ENCODE data around the gene ABCB9.
"Not testable (repeated sequence)": the region's sequence is repeated elsewhere in the genome, so short reads cannot be mapped to it uniquely, and the experiment has no call there.

ABCB9 gene

DNA sequence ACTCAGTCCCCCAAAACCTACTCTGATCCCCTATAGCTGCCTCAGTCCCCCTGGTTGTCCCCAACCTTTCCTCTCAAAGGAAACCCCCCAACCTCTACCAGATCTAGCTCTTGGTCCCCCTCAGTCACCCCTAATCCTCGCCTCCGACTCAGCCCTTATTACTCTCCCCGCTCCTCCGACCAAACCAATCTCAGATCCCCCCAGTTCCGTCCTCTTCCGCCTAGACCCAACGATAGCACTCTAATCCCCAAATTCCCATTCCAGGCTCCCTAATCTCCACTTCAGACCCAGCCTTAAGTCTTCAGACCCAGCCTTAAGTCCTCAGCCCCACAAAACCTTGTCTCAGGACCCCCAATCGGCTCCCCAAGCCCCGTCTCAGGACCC, 71.0 kb downstream of the ABCB9 start:
- peak; percentile 42 for DNase-seq (ENCODE audit: low spot score)

DNA sequence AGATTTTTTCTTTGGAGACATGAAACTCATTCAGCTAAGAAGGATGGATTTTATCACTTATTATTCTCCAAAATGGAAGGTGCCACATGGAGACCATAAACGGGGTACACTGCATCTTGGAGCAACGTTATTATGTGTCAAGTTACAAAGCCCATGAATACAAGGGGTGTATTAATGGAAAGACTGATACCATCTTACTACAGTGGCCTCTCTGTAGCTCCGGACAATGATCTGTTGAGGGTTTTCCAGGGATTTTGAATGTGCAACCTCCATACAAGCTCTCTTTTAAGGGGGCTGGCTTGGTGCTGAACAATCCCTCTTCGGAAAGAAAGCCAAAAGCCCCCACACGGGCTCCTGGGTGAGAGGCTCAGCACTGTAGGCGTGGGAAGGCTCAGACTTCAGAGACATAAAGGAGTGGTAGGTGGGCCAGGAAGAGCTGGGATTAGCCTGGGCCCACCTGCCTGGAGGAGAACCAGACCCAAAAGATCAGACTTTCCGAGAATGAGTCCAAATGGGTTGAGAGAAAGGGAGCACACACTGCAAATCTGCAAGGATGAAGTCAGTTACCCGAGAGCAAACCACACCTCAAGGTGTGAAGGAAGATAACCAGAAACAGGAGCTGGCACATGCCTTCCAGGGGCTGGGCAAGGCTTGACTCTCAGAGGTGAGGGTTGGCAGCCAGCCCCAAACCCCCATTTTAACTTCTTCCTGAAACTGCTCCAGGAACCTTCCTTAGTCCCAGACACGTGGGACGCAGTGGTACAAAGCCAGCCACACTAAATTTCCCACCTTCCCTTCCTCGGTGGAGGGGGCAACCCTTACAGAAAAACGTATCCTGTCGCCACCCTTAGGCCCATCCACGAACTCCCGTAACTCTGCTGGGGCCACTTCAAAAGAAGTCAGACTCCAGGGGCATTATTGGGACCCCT, 71.8 kb downstream of the ABCB9 start:
- peak; percentile 71 for DNase-seq (ENCODE audit: low spot score)

DNA sequence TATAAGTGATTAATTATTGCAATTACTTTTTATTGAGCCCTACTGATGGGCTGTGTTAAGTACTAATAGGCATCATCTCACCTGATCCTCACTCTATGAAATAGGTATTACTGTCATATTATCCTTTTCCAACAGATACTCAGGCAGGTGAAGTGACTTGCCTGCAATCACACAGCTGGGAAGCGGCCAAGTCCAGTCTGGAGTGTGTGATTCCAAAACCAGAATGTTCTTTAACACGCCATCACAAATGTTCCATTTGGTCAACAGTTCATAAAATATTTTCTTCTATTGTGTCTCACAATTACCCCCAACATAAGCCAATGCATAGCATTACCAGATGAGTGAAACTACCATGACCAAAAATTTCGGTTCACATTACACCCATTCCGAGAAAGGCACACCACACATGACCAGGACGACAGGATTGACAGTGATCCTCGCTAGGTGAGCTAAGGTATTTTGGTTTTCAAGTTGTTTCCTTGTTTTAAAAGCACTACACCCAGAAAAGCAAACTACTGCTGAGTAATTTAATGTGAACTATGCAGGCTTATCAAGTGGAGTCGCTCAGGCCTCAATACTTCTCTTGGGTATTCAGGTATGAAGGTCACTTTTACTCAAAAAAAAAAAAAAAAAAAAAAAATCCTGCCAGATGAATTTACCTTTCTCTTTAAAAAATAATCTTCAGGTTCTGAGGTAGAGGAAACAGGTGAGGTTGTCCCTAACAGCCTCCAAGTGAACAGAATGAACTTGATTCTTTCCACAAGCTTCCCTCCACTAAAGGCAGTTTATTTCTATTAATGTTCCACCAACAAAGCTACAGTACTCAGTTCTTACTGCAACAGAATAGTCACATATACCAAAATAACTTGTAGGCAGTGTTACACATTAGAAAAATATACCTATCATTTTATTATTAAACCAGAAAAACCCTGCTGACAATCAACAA, 72.8 kb downstream of the ABCB9 start:
- DNase-seq (ENCODE audit: low spot score), result peak; percentile 23

DNA sequence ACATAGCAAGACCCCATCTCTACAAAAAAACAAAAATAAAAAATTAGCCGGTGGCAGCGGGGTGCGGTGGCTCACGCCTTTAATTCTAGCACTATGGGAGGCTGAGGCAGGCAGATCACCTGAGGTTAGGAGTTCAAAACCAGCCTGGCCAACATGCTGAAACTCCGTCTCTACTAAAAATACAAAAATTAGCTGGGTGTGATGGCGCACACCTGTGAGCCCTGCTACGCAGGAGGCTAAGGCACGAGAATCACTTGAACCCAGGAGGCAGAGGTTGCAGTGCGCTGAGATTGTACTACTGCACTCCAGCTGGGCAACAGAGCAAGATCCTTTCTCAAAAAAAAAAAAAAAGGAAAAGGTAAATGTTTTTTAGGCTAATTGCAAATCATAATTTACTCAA, 73.5 kb downstream of the ABCB9 start:
- not testable (repeated sequence) for DNase-seq (ENCODE audit: low spot score)

DNA sequence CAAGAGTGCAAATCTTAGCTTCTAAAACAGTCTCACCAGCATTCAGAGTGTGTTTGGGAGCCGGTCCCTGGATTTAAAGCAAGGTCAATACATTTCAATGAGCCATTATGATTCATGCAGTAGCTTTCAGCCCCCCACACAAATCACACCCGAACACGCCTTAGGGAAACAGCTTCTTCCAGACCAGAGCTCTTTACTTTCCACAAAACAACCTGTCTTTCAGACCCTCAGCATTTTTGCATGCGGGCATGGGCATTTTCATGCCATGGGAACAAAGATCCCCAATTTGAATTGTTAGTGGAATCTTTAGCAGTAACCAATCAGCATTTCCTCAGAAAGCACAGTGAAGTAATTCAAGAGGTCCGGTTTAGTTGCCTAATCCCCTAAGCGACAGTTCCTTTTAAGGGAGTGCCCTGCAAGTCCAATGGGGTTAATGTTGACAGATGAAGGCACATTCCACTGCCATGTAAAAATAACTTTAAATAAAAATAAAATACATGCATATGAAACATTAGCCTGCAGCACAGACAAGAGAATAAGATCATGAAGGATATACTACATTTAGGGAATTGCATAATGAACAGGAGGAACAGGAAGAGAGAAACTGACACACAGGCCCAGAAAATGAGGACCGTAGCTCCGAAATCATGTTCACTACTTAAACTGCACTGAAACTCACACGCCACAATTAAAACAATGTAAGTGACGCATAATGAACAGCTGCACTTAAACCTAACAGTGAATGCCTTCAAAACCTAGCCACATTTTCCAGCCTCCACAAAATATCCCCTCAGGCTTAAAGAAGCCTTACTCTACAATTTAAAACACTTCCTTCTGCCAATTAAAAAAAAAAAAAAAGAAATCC, 74.4 kb downstream of the ABCB9 start:
- DNase-seq (ENCODE audit: low spot score), result no peak

DNA sequence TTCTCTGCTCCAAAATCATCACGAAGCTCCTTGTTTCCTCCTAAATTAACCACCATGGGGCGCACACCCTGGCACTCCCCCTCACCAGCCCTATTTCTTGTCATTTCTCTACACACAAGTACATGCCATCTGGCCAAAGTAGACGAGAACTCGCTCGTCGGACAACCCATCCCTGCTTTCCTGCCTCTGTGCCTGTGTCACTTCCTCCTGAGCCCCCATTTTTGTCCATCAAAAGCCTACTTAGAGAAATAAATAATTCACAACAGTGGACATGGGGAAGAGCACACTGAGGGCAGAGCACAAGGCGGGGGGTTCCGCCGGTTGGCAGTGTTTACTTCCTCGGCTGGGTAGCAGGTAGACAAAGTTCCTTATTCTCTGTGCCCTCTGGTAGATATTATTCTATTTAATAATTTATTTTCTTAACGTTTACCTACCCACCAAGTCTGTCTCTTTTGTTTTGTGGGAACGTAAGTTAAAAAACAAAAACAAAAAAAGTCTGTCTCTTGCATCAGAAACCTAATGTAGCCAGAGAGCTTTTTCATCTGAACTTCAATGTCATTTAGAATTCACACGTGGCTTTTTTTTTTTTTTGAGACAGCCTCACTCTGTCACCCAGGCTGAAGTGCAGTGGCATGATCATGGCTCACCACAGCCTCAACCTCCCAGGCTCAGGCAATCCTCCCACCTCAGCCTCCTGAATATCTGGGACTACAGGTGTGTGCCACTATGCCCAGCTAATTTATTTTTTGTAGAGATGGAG, 76.3 kb downstream of the ABCB9 start:
- peak; percentile 58 for DNase-seq (ENCODE audit: low spot score)

DNA sequence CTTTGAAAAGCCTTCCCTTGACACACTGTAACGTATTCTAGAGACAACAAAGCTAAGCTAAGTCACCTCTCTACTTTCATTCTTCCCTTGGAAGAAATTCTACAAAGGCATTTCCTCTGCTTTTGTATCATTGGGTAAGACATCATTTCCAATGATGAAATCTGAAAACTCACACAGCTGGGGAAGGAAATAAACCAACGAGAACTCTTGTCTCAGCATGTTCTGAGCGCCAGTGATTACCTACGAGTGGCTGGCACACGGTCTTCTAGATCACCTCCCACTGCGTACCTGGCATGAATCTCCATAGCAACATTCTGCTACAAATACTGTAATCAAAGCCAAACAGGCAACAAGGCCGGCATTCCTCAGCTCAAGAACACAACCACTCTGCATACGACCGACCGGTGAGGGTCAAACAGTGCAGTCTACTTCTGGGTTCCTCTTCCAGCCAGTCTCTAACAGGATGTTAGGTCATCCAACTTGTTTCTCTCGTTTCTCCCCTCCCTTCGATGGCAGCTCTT, 78.0 kb downstream of the ABCB9 start:
- DNase-seq (ENCODE audit: low spot score), result peak; percentile 59

DNA sequence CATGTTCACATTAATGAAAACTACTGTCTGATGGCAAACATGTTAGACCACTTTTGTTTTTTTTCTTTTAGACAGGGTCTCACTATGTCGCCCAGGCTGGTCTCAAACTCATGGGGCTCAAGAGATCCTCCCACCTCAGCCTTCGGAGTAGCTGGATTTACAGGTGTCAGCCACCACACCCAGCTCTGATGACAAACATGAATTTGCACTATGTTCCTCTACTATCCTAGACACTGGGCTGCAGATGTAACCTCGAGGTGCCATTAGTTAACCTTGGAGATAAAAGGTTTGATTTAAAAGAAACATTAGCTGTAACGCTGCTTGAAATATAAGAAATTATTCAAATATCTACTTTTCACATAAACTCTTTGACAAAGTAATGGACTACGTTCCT, 78.4 kb downstream of the ABCB9 start:
- peak; percentile 40 for DNase-seq (ENCODE audit: low spot score)

DNA sequence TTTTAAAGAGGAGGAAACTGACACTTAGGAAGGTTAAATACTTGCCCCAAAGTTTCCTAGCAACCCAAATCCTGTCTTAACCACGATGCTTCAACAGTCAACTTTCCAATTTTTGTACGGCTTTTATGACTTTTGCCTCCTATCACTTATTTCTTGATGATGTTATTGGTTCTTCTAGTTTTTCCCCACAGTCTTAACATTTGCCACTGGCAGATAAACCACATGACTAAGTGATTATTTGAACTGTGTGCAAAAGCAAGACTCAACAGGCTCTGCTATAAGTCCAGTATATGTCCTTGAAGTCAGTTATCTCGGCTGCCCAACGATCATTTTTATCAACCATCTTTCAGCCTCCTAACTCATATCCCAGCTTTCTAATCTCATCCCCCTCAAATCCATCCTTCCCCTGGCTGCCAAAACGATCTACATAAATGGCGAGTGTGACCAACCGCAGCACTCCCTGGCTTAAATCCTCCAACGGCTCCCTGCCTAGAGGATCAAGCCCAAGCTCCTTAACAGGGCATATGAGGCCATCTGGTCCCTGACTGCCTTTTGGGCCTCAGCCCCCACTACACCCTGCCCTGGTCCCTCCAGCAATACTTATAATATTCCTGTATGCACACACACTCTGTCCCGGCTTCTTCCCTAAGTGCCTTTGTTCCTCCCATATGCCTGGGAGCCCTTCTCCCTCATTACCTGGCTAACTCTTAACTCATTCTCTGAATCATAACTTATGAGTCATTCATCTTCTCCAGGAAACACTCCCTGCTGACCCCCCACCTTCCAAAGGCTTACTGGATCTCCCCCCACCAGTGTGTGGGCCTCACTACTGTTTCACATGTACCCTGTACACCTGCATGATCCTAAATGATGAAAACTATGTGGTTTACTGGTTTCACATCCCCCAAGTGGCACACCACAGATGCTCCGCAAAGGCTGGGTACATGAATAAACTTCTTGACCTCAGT, 79.1 kb downstream of the ABCB9 start:
- DNase-seq (ENCODE audit: low spot score), result peak; percentile 75

DNA sequence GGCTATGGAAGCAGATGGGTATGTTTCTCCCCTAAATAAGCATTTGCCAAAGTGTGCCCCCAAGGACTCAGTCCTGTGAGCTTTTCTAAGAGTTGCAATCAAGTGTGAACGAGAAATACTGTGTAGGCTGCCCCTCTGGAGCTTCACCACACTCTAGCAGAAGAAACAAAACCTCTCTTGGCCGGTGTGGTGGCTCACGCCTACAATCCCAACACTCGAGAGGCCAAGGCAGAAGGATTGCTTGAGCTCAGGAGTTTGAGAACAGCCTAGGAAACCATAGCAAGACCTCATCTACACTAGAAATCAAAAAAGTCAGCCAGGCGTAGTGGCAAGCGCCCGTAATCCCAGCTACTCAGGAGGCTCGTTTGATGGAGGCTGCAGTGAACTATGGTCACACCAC, 80.1 kb downstream of the ABCB9 start:
- no peak for DNase-seq (ENCODE audit: low spot score)

DNA sequence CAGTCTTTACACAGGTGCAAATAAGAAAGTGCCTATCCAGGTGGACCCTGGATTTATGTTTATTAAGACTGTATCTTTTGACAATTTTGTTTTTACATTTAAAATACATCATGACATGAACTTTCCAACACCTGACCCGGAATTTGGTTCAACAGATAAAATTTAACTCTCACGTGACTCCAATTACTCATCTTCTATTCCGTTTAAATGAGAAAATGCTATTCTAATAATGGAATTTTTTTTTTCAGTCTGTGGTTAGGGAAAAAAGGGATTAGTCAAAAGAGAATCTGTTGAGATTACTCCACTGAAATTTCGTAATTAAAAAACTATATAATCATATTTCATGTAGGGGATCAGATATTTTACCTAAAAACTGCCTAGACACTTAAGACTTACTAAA, 81.4 kb downstream of the ABCB9 start:
- peak; percentile 50 for DNase-seq (ENCODE audit: low spot score)

DNA sequence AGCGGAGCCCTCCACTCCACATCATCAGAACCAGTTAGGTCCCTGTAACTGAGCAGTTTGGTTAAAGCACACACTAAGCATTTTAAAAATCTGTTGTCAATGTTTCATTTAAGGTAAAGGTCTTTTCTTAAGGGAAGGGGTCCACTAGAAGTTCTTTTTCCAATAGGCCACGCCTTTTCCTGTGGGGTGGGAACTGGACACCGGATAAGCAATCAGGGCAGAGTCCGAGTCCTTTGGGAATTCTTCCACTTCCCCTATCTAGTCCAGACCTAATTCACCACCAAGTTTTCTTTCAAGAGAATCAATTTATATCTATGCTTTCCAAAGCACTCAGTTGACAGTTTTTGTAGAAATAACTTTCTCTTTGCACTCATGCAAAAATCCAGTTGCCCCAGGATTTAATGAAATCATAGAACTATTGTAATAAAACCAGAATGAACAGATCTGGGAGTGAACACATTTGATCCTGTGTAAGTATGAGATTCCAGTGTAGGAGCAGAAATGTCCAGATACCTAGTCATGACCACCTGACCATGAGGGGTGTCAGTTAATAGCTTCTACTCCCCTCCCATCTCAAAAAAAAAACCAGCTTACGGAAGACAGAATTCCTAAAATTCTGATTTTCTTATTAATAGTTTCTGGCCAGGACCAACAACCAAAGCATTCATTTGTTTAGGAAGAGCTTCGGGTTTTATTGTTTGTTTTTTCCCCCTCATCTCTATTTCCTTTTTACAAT, 82.0 kb downstream of the ABCB9 start:
- DNase-seq (ENCODE audit: low spot score), result no peak

DNA sequence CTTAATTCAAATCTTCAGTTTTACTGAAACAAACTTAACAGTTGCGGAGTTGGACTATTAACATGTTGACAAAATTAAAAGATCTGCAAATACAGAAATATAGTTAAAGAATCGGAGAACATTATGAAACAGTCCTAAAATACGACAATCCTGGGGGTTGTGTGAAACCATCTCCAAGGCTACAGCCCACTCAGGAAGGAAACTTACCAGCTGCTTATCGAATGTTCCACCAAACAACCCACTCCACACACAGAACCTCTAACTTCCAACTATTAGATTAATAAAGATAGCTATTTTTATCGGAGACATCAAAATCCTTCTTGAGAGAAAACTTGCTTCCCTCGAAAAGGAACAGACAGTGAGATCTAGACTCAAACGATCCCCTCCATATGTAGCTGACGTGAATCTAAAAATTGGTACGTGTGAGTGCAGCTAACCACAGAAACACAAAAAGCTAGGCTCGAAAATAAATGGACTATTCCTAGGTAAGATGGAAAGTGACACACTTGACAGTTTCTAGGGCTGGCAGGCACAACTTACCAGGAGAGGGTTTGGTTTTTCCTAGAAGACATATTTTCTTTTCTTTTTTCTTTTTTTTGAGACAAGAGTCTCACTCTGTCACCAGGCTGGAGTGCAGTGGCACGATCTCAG, 83.2 kb downstream of the ABCB9 start:
- no peak for DNase-seq (ENCODE audit: low spot score)

DNA sequence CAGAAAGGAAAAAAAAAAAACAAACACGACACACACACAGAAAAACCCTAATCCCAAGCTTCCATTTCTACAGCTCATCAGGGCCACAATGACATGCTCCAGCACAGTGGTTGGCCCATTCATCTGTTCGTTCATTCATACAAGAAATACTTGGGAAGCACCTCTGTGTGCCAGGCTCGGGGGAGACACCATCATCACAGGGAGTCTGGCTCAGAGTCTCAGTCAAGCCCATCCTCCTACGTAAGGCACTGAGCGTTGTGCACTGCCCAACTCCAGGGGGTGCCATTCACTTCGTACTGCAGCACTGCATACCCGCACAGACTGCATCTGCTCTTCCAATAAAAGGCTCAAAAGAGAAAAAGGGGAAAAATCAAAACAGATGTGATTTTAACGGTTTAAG, 85.6 kb downstream of the ABCB9 start:
- peak; percentile 68 for DNase-seq (ENCODE audit: low spot score)

DNA sequence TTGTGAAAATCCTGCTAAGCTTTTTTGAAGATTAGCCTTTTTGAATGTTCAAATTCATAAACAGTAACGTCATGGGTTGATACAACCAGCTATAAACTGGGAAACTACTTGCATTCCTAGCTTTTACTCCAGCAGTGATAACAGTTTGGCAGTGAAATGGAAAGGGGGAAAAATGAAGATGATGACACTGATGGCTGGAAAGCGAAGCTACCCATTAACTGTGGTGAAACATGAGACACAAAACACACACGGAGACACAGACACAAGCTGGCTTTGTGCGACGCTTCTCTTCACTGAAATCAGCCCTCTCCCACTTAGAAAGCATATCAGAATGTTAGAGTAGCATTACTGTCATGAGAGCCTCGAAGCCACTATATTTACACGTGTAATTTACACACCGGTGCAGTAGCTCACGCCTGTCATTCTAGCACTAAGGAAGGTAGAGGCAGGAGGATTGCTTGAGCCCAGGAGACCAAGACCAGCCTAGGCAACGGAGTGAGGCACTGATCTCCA, 86.1 kb downstream of the ABCB9 start:
- DNase-seq (ENCODE audit: low spot score), result no peak

All from hematopoietic multipotent progenitor cell treated with erythropoietin and hydrocortisone succinate and interleukin-3 and kit ligand, for 17 days (in vitro differentiated cells).